HG03095 (cell line): ENCODE data around the gene STMN3.
"Not testable (repeated sequence)": the region's sequence is repeated elsewhere in the genome, so short reads cannot be mapped to it uniquely, and the experiment has no call there.

Experiments used
- ATAC-seq: cut with Tn5 transposase; IDR thresholded peaks from one replicate; pipeline ENCODE4 v1.9.1; 2021; ENCODE audit warnings: moderate library complexity; ENCODE audit not compliant: unreplicated experiment

Gene STMN3

GRCh38 chr20:63639093-63639975 is 13.9 kb downstream of the STMN3 start:
- no peak for ATAC-seq

- ATAC-seq: no peak
Measured at GRCh38 chr20:63636752-63637628, 16.2 kb downstream of the STMN3 start.

- no peak for ATAC-seq
Measured at GRCh38 chr20:63635431-63636141, 17.6 kb downstream of the STMN3 start.

GRCh38 chr20:63633732-63634131 is 19.5 kb downstream of the STMN3 start:
- ATAC-seq: no peak

GRCh38 chr20:63631426-63631825 is 21.8 kb downstream of the STMN3 start:
- ATAC-seq: not testable (repeated sequence)

DNA sequence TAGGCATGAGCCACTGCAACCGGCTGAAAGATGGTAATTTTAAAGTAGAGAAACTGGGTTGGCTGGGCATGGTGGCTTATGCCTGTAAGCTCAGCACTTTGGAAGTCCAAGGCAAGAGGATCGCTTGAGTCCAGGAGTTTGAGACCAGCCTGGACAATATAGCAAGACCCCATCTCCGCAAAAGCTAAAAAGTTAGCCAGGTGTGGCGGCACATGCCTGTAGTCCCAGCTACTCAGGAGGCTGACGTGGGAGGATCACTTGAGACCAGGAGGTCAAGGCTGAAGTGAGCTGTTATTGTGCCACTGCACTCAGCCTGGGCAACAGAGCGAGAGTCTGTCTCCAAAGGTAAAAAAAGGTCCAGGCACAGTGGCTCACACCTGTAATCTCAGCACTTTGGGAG is 22.3 kb downstream of the STMN3 start:
- not testable (repeated sequence) for ATAC-seq

DNA sequence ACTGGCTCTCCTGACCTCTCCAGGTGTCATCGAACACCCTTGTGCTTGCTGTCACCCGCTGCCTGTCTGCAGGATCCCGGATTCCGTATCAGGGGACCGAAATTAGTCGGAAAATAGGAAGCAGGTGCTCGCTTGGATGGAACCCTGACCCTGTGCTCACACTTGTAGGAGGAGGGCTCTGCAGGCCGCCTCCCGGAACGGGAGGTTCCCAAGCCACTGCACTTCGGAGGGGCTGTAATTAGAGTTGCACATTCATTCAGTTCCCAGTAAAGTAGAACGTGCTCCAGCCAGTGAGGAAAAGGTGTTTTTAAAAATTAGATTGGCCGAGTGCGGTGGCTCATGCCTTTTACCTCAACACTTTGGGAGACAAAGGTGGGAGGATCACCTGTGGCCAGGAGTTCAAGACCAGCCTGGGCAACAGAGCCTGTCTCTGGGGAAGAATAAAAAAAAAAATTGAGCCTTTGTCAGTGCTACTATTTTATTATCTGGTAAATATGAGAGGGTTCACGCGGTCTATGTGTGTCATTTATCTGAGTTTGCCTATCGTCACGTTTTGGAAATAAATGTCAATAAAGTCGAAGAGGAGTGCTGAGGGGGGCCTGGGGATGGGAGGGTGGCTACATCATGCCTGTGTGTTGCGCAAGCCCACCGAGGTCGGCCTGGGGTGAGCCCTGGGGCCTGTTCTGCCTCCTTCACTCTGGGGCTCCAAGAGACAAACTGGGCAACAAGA is 24.8 kb downstream of the STMN3 start:
- ATAC-seq: no peak

DNA sequence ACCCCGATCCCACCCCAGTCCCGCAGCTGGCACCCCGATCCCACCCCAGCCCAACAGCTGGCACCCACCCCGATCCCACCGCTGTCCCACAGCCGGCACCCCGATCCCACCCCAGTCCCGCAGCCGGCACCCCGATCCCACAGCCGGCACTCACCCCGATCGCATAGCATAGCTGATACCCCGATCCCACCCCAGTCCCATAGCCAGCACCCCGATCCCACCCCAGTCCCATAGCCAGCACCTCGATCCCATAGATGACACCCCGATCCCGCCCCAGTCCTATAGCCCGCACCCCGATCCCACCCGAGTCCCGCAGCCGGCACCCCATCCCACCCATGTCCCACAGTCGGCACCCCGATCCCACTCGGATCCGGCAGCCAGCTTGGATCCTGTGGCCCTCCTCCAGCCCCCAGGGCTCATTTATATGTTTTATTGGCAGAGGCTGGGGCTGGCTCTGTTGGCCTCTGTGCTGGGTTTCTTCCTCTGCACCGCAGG is 25.4 kb downstream of the STMN3 start:
- no peak for ATAC-seq

- peak; percentile 57 for ATAC-seq
Measured at GRCh38 chr20:63627129-63627750, 26.0 kb downstream of the STMN3 start.

DNA sequence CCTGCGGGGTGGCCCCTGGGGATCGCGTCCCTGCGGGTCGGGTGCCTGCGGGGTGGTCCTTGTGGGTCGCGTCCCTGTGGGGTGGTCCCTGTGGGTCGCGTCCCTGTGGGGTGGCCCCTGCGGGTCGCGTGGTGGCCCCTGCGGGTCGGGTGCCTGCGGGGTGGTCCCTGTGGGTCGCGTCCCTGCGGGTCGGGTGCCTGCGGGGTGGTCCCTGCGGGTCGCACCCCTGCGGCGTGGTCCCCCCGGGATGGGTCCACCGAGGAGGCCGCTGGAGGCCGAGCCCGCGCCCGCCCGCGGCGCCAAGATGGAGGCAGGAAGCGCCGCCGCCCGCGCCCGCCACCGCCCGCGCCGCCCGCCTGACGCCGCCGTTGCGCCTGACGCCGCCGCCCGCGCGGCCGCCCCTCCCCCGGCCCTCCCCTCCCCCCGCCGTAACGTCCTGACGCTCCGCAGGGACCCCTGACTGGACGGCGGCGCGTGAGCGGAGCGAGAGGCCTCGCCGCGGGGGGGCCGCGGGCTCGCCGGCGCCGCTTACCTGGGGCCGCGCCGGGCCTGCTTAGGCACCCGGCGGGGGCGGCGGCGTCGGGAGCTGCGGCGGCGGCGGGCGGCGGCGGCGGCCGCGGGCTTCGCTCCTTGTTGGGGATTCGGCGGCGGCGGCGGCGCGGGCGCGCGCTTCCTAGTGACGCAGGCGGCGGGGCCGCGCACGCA is 26.6 kb downstream of the STMN3 start, which contains the start of gene GMEB2:
Gene GMEB2 (minus strand): TSS at position 678 of the 705 bp plus-strand sequence. CDS start 7,704 bp downstream, outside the sequence.
- ATAC-seq: peak; percentile 28

- ATAC-seq: no peak
Measured at GRCh38 chr20:63625771-63626423, 27.3 kb downstream of the STMN3 start.

DNA sequence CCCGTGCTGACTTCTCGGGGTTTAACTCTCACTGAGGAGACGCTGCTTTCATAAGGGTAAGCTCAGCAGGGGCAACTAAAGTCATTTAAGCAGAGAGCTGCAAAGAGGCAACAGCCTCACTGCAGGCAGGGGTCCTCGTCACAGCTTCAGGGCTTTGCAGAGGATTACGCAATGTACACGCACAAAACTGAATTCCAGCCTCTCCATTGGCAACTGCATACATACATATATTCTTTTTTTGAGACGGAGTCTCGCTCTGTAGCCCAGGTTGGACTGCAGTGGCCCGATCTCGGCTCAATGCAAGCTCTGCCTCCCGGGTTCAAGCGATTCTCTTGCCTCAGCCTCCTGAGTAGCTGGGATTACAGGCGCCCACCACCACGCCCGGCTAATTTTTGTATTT is 28.7 kb downstream of the STMN3 start:
- ATAC-seq: no peak

DNA sequence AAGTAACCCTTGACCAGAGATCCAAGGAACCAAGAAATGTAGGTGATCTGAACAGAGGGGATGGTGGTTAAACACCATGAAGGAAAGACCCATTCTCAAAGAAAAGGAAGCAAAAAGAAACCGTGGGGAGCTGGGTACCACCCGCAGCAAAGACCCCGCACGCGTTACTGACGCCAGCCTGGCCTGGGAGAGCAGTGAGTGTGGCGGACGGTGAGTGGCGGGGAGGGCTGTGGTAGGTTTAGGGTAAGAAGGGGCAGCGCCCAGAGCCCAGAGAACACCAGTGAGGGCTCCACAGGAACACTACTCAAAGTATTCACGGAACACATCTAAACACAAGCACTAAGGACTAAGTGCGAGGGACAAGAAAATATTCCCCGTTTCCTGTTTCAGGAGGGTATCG is 30.5 kb downstream of the STMN3 start:
- no peak for ATAC-seq

GRCh38 chr20:63622096-63622495 is 31.1 kb downstream of the STMN3 start:
- ATAC-seq: no peak

DNA sequence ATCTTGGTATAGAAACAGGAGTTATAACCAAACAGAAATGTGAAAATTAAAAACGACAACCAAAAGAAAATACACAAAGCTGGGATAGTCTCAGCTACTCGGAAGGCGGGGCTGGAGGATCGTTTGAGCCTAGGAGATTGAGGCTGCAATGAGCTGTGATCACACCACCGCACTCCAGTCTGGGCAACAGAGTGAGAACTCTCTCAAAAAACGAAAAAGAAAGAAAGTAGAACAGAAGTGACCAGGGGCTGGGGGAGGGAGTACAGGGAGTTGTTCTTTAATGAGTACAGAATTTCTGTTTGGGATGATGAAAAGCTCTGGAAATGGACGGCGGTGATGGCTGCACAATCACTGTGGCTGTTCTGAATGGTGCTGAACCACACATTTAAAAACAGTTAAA is 32.2 kb downstream of the STMN3 start:
- no peak for ATAC-seq

GRCh38 chr20:63619505-63619904 is 33.7 kb downstream of the STMN3 start:
- ATAC-seq: no peak

DNA sequence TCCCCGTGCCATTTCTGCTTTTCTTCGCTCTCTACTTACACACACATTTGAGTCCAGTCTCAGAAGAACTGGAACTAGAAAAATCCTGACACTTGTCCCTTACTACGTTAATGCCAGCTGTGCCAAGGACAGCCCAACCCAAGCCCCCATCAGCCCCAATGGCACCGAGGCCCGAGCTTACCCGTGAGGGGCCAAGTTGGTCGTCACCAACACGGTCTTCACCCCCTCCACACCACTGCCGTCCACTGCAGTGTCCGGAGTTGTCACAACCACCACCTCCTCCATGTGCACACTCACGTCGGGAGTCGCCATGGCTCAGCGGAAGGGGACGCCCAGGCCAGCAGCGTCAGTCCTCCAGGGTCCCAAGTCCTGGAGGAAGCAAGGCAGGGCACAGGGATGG is 34.1 kb downstream of the STMN3 start:
- ATAC-seq: no peak

GRCh38 chr20:63618291-63618980 is 34.8 kb downstream of the STMN3 start:
- no peak for ATAC-seq
